PFSK-1 (cell line): ENCODE results near the gene CSRNP2.

Source experiments
- FOXP2 ChIP-seq: optimal IDR thresholded peaks from 2 replicates; pipeline ENCODE3; 2011; ENCODE audit warnings: borderline replicate concordance, control low read depth, inconsistent platforms; ENCODE audit not compliant: insufficient read depth; ENCODE audit errors: extremely low read length, extremely low read depth
- POLR2AphosphoS5 ChIP-seq: IDR thresholded peaks from 2 replicates; pipeline ENCODE4 v1.6.1; 2012; ENCODE audit warnings: low read depth, mild to moderate bottlenecking, control low read depth, low read length, moderate library complexity
- SIN3A ChIP-seq: IDR thresholded peaks from 2 replicates; pipeline ENCODE4 v1.6.1; 2012; ENCODE audit warnings: mild to moderate bottlenecking, low read length, moderate library complexity, borderline replicate concordance; ENCODE audit not compliant: insufficient read depth
- TAF1 ChIP-seq: IDR thresholded peaks from 2 replicates; pipeline ENCODE4 v1.6.1; 2012; ENCODE audit warnings: low read length, control low read depth, borderline replicate concordance; ENCODE audit not compliant: insufficient read depth
- TF ChIP-seq, protein P1 (sequence below), 2 experiments: IDR thresholded peaks; 2 replicates each; pipeline versions ENCODE4 v1.6.1 to v1.8.0; 2011 to 2012; ENCODE audit warnings: low read depth in 2 of 2, low read length in 2 of 2, control low read depth in 1 of 2, inconsistent platforms in 1 of 2, mild to moderate bottlenecking in 1 of 2, moderate library complexity in 1 of 2; ENCODE audit not compliant: insufficient read depth in 1 of 2

The CSRNP2 gene

DNA sequence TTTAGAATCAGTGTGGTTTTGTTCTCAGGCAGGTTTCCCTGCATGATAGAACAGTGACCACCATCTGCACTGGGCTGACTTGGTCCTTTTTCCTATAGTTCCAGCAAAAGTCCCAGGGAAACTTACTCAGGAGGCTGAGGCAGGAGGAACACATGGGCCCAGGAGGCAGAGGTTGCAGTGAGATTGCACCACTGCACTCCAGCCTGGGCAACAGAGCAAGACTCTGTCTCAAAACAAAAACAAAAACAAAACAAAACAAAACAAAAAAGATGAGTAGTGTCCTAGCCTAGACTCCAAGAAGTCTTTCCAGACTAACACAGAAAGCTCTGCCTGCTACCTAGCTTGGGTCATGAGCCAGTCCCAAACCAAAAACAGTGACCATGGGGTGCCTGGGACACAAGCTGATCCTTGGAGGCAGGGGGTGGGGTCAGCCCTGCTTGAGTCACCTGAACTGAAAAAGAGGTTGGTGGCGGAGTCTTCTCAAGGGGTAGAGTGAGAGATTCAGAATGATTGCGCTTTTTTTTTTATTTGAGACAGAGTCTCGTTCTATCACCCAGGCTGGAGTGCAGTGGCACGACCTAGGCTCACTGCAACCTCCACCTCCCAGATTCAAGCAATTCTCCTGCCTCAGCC is 49.8 kb downstream of the CSRNP2 start:
- no peak for TF ChIP-seq FOXP2
- TF ChIP-seq, protein P1, sequence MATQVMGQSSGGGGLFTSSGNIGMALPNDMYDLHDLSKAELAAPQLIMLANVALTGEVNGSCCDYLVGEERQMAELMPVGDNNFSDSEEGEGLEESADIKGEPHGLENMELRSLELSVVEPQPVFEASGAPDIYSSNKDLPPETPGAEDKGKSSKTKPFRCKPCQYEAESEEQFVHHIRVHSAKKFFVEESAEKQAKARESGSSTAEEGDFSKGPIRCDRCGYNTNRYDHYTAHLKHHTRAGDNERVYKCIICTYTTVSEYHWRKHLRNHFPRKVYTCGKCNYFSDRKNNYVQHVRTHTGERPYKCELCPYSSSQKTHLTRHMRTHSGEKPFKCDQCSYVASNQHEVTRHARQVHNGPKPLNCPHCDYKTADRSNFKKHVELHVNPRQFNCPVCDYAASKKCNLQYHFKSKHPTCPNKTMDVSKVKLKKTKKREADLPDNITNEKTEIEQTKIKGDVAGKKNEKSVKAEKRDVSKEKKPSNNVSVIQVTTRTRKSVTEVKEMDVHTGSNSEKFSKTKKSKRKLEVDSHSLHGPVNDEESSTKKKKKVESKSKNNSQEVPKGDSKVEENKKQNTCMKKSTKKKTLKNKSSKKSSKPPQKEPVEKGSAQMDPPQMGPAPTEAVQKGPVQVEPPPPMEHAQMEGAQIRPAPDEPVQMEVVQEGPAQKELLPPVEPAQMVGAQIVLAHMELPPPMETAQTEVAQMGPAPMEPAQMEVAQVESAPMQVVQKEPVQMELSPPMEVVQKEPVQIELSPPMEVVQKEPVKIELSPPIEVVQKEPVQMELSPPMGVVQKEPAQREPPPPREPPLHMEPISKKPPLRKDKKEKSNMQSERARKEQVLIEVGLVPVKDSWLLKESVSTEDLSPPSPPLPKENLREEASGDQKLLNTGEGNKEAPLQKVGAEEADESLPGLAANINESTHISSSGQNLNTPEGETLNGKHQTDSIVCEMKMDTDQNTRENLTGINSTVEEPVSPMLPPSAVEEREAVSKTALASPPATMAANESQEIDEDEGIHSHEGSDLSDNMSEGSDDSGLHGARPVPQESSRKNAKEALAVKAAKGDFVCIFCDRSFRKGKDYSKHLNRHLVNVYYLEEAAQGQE (IDR thresholded peaks at IDR 0.05; ENCODE audit: insufficient read depth in 1 of 2, low read depth in 2 of 2, low read length in 2 of 2), result no peak
- TF ChIP-seq POLR2AphosphoS5, result no peak
- TF ChIP-seq TAF1, result no peak
- no peak for TF ChIP-seq SIN3A

DNA sequence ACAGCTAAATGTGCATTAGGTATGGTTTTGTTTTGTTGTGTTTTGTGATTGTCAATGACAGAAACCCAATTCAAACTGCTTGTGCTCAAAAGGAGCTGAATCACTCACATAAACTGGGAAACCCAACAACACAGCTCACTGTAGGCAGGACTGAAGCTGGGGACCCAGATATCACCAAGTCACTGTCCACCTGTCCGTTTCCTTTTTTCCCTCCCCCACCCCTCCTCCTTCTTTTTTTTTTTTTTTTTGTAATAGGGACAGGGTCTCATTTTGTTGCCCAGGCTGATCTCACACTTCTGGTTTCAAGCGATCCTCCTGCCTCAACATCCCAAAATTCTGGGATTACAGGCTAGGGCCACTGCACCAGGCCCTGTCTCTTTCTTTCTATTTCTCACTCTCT is 50.3 kb downstream of the CSRNP2 start:
- TF ChIP-seq, protein P1 (IDR thresholded peaks at IDR 0.05; ENCODE audit: insufficient read depth in 1 of 2, low read depth in 2 of 2, low read length in 2 of 2), result no peak
- TF ChIP-seq TAF1, result no peak

DNA sequence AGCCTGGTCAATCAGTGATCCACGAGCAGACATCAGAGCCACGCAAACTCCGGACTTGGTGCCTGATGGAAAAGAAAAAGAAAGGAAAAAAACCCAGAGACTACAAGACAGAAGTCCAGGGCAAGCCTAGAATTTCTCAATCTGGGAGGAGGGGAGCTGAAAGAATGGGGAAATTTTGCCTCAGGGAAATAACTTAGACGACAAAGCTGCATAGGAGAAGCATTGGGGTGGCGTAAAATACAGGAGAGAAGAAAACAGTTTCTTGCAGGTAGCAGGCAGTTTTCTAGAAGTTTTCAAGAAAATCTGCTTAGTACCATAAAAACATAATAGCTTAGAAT is 54.6 kb downstream of the CSRNP2 start:
- TF ChIP-seq FOXP2, result no peak
- TF ChIP-seq, protein P1 (IDR thresholded peaks at IDR 0.05; ENCODE audit: insufficient read depth in 1 of 2, low read depth in 2 of 2, low read length in 2 of 2), result no peak
- no peak for TF ChIP-seq SIN3A
- no peak for TF ChIP-seq POLR2AphosphoS5
- no peak for TF ChIP-seq TAF1

DNA sequence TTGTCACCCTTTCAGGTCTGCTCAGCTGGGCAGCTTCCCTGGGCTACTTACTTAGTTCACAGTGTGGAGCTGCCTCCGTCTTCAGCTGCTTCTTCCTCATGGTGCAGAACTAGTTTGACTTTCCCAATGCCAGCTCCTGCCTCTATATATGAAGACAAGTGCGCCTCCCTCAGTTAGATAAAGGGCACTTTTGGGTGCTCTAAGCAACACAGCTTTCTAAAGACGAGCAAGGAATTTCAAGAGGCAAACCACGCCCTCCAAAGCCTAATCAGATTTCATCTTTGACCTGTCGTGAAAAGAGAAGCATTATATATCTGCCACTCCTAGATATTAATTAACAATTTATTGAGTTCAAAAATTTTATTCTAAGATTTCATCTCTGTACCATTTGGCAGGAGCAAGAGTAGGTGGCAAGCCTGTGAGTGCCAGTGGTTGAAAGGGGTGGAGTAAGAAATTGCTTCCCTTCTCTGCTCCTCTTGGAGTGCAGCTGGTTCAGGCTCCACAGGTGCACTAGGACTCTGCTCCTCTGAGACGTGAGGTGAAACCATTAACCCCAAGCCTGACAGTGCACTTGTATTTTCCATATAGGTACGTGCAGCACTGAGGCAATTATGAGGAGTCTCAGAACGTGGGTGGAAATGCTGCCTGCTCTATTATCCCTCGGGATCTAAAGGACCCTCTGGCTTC is 55.1 kb downstream of the CSRNP2 start:
- TF ChIP-seq SIN3A (no peak), POLR2AphosphoS5 (no peak), TAF1 (no peak), FOXP2 (no peak)
- TF ChIP-seq, protein P1 (IDR thresholded peaks at IDR 0.05; ENCODE audit: insufficient read depth in 1 of 2, low read depth in 2 of 2, low read length in 2 of 2), result no peak

DNA sequence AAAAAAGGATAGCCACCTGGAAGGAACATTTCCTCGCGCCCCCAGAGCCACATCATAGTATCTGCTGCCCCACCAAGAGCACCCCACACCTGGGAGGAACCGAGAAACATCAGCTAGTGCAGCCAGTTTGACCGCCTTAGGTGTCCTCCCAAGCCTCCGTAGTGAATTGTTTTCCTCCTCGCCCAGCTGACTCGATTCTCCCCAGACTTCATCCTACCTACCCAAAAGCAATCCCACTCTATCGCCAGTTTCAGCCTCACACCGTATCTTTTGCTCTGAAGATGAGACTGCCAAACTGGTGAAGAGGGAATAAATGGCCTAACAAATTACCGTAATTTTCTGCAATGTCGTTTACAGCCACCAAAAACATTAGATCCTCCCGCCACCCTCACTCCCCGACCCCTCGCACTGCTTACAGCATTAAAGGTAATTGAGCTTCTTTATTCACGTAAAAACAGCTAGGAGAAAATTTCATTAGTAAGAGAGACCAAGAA is 56.0 kb downstream of the CSRNP2 start:
- no peak for TF ChIP-seq TAF1
- TF ChIP-seq, protein P1 (IDR thresholded peaks at IDR 0.05; ENCODE audit: insufficient read depth in 1 of 2, low read depth in 2 of 2, low read length in 2 of 2), result no peak
- TF ChIP-seq POLR2AphosphoS5, result no peak
- no peak for TF ChIP-seq FOXP2
